ENCODE data around the gene CD9.

CD9 gene

DNA sequence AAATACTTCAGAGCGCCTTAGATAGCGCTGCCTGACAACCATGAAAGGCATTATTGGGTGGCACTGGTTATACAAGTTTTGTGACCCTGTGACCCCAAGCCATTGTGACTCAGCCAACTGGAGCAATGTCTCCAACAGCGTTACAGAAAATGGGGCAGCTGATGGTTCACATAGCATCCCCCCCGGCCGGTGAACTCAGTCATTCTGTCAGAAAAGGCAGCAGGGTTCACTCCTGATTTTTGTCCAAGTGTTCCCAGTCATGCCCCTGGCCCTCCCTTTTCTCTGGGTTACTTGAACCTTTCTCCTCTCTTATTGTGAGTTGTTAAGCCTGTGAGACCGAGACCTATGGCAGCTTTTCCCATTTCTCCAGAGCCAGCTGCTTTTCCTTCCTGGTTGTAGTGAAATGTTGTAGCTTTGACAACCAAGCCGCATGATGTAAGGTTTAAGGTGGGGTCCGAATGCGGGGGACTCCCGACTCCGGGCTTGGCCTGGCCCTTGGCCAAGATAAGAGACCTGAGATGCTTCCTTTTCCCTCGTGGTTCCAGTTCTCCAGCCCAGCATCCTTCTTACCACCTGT, 22.0 kb downstream of the CD9 start:
- no peak for DNase-seq

- no peak for DNase-seq
These were observed 23.3 kb downstream of the CD9 start for GRCh38 chr12:6223545-6223944.

DNA sequence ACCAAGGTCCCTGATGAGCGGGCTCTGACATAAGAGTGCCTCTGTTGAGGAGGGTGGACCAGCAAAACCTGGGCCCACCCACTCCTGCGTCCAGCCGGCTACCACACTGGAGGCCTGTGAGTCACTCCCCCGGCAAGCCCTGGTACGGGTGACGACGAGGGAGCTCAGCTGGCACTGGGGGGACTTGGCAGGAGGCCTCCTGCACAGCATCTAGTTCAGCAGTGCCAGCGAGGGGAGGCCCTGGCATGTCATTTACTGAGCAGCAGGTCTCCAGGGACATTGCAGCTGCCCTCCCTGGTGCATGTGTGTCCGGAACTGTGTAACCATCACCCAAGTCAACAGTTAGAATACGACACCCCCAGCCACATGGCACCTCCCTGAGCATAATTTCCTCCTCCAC, 24.4 kb downstream of the CD9 start:
- no peak for DNase-seq

- no peak for DNase-seq
These were observed 25.4 kb downstream of the CD9 start for GRCh38 chr12:6225630-6226001.

DNA sequence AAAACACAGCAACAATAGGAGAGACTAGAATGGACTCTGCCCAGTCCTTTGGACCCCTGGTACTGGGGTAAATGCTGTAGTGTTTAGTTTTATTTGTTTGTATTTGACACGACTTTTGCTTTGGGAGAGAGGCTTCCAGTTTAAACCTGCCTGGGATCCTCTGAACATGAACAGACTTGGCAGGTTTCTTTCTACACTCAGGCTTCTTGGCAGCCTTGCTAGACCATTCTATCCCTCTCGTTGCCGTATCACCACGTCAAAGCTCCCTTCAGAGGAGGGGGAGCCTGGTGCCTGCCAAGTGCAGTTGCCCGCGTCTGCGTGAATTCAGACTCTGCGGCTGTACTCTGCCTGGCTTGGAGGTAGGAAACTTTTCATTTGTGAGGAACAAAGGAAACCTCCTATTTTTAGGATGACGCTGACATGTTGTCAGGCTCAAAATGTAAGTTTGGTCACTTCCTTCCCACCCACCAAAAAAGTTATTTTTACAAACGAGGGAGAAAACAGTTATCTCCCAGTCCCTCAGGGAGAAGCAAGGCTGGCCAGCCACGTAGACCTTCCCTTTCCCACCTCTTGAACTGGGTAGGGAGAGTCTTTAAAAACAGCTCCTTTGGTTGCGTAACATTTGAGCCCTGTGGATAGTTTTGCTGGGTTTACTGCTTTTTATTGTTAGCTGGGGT, 25.9 kb downstream of the CD9 start:
- no peak for DNase-seq

DNA sequence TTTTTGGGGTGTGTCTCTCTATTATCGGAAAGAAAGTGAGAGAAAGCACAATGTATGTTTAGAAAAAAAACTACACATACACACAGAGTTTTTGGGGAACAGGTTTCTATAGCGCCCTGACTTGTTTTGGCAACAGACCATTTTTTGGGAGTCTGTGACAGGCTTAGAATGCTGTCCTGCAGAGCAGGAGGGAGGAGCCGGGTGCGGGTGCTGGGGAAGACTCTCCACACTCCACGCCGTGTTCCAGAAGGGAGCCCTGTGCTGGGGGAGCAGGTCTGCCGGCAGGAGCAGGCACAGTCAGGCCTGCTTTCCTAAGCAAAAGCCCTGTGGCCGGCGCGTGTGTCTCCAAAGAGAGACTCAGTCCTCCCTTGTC, 26.5 kb downstream of the CD9 start:
- no peak for DNase-seq

GRCh38 chr12:6228535-6229223, 28.5 kb downstream of the CD9 start:
- DNase-seq = no peak

DNA sequence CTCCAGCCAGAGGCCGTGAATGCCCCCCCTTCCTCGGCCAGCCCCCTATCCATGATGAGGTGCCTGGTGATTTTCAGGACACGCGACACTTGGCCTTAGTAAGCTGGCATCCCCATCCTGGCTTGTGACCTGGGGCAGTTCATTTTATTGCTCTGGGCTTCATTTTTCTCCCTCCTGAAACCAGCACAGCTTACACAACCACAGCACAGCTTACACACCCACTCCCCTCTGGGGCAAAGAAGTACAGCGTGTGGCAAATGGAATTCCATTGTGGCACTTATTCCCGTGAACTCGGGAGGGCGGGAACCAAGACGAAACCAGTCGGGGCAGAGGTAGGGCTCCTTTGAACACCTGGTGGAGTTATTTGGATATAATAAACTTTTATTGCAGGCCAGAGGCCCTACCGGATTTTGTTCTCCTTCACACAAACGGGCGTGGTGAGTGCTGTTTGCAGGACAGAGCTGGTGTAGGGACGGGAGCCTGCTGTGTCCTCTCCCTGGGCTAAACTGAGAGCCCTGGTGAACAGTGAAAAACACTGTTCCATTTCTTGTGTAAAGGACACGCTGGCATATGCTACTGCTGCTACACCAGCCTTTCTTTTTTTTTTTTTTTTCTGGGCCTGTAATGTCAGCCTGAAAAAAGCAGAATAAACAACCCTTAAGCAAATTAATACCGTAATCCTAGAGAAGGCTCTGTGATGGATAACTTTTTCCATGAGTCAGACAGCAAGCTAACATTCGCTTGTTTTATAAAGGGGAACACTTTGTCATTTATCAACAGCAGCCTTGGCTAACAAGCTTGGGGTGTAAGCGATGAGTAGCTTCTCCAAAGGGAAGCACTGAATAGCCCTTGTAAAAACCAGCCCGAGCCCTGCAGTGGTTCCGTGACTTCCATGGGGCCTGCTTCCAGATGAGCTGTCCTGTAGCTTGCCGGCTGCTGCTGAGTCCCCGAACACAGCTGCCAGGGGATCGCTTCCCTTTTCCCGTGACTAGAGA, 29.3 kb downstream of the CD9 start:
- DNase-seq = no peak

GRCh38 chr12:6230321-6231110, 30.3 kb downstream of the CD9 start:
- no peak for DNase-seq

GRCh38 chr12:6231359-6232268, 31.4 kb downstream of the CD9 start:
- DNase-seq = no peak

GRCh38 chr12:6233121-6233971, 33.1 kb downstream of the CD9 start:
- DNase-seq = no peak

- no peak for DNase-seq
These were observed 34.0 kb downstream of the CD9 start for GRCh38 chr12:6234214-6234613.

- DNase-seq = no peak
These were observed 34.7 kb downstream of the CD9 start for GRCh38 chr12:6234906-6235305.

- no peak for DNase-seq
These were observed 35.3 kb downstream of the CD9 start for GRCh38 chr12:6235499-6235898.

- no peak for DNase-seq
These were observed 35.9 kb downstream of the CD9 start for GRCh38 chr12:6235906-6236640.

- no peak for DNase-seq
These were observed 36.4 kb downstream of the CD9 start for GRCh38 chr12:6236641-6236940.

GRCh38 chr12:6237830-6238229, 37.6 kb downstream of the CD9 start:
- no peak for DNase-seq

- DNase-seq = no peak
These were observed 38.7 kb downstream of the CD9 start for GRCh38 chr12:6238875-6239274.

DNA sequence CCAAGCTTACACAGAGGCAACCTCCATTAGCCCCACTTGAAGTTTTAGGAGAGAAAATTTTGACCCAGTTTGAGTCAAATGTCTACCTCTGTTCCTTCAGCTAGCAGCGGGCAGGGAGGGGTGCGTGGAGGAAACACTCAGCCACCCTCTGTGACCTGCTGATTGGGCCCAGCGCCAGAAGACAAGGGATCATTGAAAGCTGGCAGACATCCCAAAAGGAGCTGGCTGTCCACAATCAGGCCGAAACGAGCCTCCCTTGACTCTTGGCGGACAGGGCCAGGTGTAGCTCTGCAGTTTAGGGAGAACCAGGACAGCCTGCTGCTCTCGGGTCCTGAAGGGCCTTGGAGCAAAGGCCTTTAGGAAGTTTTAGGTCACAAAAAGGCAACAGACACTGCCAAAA, 41.3 kb downstream of the CD9 start:
- DNase-seq = no peak

- no peak for DNase-seq
These were observed 49.4 kb downstream of the CD9 start for GRCh38 chr12:6249580-6249979.
